ENCODE data around the gene EID3. TPM values are rescaled to one million over a fixed set of nuclear protein-coding genes. Genes with fewer than 3 reads are reported as not detected.

The EID3 gene
- total RNA-seq, 4 donors from 2014 or later, result 11.2 to 44.4 (median 19.6) TPM

DNA sequence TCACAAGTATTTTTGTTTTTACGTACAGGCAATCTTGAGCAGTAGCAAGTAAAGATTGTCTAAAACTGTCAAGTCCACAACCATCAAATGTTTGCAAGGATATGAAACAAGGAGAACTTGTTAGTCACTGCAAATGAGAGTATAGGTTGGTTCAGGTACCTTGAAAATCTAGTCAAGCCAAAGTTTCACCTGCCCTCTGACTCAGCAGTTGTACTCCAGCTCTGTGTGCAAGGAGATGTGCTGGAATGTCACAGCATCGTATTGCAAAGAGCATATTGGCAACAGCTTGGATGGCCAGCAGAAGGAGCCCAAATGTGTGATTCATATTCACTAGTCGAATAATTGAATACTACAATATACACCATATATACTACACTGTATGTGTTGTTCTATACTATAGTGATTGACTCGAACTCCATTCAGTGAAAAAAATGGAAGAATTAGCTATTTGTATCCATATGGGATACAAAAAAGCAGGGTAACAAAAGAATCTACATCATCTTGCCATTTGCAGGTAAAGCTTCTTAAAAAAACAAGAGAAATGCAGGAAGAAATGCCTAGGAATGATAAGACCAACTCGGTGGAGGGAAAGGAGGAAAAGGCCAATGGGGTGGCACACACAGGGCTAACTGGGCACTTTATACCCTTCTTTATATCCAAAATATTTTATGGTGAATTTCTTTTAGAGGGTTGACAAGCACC lies 44.0 kb downstream of the EID3 start:
- ATAC-seq (ENCODE audit: low FRiP score), result no peak
- no peak for DNase-seq (ENCODE audit: low spot score)
- TF ChIP-seq, protein P1, sequence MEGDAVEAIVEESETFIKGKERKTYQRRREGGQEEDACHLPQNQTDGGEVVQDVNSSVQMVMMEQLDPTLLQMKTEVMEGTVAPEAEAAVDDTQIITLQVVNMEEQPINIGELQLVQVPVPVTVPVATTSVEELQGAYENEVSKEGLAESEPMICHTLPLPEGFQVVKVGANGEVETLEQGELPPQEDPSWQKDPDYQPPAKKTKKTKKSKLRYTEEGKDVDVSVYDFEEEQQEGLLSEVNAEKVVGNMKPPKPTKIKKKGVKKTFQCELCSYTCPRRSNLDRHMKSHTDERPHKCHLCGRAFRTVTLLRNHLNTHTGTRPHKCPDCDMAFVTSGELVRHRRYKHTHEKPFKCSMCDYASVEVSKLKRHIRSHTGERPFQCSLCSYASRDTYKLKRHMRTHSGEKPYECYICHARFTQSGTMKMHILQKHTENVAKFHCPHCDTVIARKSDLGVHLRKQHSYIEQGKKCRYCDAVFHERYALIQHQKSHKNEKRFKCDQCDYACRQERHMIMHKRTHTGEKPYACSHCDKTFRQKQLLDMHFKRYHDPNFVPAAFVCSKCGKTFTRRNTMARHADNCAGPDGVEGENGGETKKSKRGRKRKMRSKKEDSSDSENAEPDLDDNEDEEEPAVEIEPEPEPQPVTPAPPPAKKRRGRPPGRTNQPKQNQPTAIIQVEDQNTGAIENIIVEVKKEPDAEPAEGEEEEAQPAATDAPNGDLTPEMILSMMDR (IDR thresholded peaks at IDR 0.05), result no peak

DNA sequence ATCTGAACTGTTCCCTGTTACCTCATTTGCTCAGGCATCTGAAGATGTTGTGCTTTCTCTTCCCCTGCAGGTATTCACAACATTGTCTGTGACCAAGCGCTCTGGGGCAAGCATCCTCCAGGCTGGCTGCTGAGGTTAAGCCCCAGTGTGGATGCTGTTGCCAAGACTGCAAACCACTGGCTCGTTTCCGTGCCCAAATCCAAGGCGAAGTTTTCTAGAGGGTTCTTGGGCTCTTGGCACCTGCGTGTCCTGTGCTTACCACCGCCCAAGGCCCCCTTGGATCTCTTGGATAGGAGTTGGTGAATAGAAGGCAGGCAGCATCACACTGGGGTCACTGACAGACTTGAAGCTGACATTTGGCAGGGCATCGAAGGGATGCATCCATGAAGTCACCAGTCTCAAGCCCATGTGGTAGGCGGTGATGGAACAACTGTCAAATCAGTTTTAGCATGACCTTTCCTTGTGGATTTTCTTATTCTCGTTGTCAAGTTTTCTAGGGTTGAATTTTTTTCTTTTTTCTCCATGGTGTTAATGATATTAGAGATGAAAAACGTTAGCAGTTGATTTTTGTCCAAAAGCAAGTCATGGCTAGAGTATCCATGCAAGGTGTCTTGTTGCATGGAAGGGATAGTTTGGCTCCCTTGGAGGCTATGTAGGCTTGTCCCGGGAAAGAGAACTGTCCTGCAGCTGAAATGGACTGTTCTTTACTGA lies 44.9 kb downstream of the EID3 start:
- DNase-seq (ENCODE audit: low spot score), result no peak
- TF ChIP-seq, protein P1 (IDR thresholded peaks at IDR 0.05), result no peak
- ATAC-seq (ENCODE audit: low FRiP score), result no peak

DNA sequence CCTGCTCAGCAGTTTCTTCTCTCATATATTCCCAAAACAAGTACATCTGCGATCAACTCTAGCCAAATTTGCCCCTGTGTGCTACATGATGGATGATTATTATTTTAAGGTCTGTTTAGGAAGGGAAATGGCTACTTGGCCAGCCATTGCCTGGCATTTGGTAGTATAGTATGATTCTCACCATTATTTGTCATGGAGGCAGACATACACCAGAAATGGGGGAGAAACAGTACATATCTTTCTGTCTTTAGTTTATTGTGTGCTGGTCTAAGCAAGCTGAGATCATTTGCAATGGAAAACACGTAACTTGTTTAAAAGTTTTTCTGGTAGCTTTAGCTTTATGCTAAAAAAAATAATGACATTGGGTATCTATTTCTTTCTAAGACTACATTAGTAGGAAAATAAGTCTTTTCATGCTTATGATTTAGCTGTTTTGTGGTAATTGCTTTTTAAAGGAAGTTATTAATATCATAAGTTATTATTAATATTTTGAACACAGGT lies 45.5 kb downstream of the EID3 start:
- DNase-seq (ENCODE audit: low spot score) (no peak), ATAC-seq (ENCODE audit: low FRiP score) (no peak)
- TF ChIP-seq, protein P1 (IDR thresholded peaks at IDR 0.05), result no peak

DNA sequence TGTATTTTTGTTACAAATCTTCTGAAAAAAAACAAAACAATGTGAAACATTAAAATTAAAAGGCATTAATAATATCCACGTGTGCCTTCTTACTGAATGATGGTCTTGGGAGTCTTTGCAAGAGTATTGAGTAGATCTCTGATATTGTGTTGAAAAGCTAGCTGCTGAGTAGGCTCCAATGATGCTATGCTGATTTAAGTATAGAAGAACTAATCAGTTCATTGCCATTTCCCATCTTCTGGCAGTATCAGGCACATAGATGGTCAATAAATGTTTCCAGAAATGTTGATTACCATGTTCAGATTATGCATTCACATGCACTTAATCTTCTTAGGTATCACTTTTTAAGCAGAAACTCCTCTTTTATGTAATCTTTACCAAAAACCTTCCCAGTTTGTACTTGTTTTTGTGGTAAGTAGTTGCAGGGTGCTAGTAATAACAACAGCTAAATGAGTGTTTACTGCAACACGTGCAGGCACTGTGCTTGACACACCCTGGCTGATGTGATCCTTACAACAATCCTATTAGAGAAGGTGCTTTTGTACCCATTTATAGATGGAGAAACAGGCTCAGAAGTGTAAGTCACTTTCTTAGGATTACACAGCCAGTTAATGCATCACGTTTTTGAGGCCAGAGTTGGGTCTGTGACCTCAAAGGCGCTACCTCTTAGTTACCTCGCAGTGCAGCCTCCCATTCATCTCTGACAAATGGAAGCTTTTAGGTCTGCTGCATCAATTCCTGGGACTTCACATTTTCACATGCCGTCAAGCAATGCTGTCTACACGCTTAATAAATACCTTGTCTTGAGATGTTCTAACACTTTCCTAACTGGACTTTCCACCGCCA lies 46.9 kb downstream of the EID3 start:
- ATAC-seq (ENCODE audit: low FRiP score) (no peak), DNase-seq (ENCODE audit: low spot score) (no peak)
- TF ChIP-seq, protein P1 (IDR thresholded peaks at IDR 0.05), result no peak

DNA sequence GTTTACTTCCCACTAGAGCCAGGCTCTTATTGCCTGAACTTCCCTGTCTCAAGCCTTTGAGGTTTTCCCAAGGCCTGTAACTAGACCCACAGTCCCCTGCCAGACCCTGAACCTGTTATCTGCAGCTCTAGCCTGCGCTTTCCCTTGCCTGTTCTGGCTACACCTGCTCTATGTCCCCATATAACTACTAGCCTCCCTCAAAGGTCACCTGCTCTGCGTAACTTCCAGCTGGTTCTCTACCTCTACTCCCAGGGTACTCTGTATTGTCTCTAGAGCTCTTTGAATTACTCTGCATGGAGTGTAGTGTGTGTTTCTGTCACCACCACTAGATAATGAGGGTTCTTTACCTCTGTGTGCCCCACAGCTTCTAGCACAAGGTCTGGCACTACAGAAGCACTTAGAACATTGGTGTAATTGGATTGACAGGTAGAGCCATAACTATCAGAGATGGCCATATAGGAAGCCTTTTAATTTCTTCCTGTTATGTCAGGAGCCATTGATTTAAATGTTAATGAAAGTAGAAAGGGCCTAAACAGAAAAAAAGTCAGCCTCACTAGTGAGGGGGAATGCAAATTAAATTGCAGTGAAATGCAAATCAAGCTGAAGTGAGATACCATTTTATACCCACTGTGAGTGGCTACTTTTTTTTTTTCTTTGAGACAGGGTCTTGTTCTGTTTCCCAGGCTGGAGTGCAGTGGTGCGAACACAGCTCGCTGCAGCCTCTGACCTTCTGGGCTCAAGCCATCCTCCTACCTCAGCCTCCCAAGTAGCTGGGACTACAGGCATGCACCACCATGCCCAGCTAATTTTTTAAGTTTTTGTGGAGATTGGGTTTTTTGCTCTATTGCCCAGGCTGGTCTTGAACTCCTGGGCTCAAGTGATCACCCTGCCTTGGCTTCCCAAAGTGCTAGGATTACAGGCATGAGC lies 47.8 kb downstream of the EID3 start:
- DNase-seq (ENCODE audit: low spot score) (no peak), ATAC-seq (ENCODE audit: low FRiP score) (no peak)
- TF ChIP-seq, protein P1 (IDR thresholded peaks at IDR 0.05), result no peak

DNA sequence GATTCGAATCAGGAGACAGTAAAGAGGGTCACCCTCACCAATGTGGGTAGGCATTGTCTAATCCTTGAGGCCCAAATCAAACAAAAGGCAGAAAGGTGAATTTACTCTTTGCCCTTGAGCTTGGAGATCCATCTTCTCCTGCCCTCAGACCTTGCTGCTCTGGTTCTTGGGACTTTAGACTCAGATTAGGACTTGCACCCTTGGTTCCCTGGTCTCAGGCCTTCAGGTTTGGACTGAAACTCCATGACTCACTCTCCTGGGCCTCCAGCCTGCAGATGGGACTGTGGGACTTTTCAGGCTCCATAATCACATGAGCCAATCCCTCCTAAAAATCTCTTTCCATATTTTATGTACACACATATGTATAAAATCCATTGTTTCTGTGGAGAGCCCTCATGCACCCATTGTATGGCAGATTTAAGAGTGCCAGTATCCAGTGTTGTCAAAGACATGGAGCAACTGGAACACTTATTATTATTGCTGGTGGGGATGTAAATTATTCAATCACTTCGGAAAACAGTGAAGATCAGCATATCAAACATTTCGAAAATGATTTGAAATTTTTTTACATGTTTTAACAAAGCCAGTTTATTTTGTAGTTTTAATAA lies 48.7 kb downstream of the EID3 start:
- TF ChIP-seq, protein P1 (IDR thresholded peaks at IDR 0.05), result no peak
- ATAC-seq (ENCODE audit: low FRiP score) (no peak), DNase-seq (ENCODE audit: low spot score) (no peak)

Data from omental fat pad (tissue), 4 donors.